ENCODE results near the gene COL23A1. TPM values are rescaled to one million over a fixed set of nuclear protein-coding genes. Genes with fewer than 3 reads are reported as not detected.

The COL23A1 gene
- polyA plus RNA-seq, 3 donors: 5.7 to 8.7 (median 7.7) TPM

DNA sequence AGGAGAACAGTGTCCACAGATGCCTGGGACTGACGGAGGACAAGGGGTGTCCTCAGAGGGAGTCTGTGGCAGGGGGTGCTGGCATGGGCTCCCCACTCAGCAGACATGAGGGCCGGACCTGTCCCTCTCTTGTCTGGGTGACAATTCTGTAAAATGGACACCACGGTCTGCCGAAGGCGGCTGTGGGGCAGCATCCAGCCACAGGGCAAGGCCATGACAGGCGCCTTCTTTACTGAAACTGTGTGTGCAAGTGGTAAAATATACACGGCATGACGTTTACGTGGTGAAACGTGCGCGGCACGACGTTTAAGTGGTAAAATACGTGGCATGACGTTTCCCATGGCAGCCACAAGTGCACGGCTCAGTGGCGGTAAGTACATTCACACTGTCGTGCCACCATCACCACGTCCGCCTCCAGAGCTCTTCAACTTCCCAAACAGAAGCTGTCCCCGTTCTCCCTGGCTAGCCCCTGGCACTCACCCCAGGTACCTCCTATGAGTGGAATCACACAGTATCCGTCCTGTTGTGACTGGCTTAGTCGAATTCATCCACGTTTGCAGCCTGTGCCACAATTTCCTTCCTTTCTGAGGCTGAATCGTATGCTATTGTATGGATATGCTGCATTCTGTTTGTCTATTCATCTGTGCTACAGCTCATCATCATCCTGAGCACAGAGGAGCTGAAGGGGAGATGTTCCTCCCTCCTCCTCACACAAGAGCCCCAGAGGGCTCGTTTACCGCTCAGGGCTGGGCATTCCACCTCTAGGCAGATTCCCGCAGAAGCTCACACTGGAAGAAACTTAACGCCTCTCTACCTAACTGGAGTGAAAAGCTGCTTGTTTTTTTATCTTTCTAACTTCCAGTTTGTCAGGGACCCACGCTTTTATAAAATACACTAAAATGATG lies 52.5 kb downstream of the COL23A1 start:
- no peak for DNase-seq (ENCODE audit: extremely low read depth in 1 of 11, low read depth in 9 of 11, low spot score in 4 of 11)

DNA sequence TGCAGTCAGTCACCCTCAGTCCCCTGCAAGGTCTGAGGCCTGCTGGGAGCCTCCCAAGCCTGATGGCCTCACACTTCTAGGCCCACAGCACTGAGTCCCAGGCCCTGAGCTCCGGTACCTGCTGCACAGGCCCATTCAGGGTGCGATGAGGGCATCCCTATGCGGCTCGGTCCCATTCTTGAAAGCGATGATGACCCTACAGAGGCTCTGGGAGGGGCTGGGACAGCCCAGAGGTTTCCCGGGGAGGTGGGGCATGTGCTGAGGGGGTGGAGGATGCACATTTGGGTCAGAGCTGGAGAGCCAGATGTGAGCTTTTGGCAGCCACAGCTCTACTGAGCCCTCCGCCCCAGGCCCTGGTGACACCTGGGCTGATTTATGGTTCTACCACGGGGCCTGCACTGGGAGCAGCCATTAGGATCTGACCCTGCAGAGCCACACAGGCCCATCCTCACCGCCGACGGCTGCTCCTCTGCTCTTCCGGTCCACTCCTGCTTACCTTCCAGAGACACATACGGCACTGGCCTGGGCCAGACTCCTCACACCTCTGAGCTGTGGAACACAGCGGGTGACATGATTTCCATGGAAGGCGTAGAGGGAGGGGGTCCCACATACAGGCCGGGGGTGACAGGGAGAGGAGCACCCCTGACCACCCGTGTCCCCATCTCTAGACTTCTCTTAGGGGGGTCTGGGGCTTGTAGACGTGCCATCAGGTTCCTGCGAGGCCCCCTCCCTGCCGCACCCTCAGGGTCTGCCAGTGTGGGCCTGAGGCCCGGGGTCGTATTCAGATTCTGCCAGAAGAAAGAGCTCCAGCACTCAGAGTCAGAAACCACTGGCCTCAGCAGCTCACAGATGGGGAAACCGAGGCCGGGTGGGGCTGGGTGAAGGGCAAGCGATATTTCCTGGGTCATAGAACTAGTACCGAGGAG lies 53.4 kb downstream of the COL23A1 start:
- no peak for DNase-seq (ENCODE audit: extremely low read depth in 1 of 11, low read depth in 9 of 11, low spot score in 4 of 11)

DNA sequence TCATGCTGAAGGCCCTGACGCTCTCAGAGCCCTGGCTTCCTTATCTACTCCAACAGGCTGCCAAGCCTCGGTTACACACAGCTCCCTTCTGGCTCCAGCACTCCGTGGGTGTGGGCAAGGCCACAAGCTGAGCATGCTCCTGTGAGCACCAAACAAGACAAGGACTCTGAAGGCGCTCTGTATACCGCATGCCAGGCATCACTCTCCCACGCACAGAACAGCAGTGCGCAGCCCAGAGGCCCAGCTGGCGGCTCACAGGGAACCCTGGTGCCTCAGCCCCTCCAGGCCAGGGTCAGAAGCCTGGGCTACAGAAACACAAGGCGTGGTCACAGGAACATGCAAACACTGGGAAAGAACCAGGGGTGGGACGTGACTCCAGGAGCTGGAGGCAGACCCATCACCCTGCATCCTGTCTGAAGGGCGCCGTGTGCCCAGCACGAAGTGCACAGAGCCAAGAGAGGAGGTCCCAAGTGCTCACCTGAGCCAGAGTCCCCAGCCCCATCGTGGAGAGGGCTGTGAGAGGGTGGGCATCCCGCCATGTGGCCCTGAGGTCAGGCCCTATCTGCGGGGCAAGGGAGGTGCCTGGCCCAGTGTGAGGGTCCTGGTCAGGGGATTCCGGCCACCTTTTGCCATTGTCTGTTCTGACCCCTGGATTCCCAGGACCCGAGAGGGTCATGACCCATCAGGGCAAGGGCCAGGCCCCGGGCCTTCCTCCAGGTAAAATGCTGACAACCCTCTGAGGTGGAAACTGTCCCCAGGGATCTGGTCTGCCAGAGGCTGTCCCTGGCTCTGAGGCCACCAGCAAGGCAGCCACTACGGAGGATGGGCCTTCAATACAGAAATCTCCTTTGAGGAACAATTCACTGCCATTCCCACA lies 54.7 kb downstream of the COL23A1 start:
- DNase-seq (ENCODE audit: extremely low read depth in 1 of 11, low read depth in 9 of 11, low spot score in 4 of 11): no peak

DNA sequence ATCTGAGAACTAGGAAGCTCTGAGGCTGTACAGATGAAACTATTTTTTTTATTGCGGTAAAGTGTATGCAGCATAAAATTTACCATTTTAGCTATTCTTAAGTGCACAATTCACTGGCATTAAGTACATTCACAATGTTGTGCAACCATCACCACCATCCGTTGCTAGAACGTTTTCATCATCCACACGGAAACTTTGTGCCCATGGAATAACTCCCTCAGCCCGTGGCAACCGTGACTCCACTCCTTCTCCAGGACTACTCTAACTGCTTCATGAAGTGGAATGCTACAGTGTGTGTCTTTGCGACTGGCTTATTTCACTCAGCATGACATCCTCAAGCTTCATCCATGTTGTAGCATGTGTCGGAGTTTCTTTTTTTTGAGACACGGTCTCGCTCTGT lies 57.1 kb downstream of the COL23A1 start:
- DNase-seq (ENCODE audit: extremely low read depth in 1 of 11, low read depth in 9 of 11, low spot score in 4 of 11): no peak

DNA sequence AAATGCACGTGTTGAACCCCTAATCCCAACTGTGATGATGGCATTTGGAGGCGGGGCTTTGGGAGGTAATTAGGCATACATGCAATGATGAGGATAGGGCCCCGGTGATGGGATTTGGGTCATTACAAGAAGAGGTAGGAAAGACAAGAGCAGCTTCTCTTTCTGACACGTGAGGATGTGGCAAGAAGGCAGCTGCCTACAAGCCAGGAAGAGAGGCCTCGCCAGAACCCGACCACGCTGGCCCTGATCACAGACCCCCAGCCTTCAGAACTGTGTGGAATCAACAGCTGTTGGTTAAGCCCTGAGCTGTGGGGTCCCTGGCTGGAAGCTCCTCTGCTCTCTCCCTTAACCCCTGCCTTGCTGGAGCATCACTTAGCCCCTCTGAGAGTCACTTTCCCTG lies 57.5 kb downstream of the COL23A1 start:
- no peak for DNase-seq (ENCODE audit: extremely low read depth in 1 of 11, low read depth in 9 of 11, low spot score in 4 of 11)

DNA sequence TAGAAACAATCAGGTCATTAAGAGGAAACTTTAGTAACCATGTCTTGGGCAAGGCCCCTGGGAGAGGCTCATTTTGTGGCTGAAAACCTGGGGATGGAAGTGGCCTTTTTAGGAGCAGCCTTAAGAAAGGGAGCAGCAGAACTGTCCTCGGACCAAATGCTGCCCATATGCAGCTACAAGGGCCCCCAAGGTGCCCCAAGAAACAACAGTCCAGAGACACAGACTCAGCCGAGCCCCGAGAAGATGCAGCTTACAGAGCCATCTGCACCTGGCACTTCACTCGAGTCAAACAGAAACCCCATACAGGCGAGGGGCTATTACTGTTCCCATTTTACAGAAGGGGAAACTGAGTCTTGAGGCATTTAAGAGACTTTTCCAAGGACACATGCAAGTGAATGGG lies 58.0 kb downstream of the COL23A1 start:
- DNase-seq (ENCODE audit: extremely low read depth in 1 of 11, low read depth in 9 of 11, low spot score in 4 of 11): no peak

DNA sequence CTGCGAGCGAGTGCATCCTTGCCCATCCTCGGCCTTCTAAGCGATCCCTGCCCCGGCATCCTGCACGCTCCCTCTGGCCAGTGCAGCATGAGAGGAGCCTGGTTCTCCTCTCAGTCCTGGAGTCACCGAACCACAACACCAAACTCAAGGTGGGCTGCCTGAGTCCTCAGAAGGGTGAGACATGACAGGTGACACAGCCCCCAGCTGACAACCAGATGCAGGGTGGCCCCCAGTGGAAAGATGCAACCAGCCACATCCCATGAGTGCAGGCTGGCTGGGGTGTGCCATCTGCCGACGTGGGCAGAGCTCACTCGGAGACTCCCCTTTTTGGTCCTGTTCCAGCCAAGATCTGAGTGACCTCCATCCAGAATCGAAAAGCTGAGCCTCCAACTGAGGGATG lies 58.4 kb downstream of the COL23A1 start:
- no peak for DNase-seq (ENCODE audit: extremely low read depth in 1 of 11, low read depth in 9 of 11, low spot score in 4 of 11)

DNA sequence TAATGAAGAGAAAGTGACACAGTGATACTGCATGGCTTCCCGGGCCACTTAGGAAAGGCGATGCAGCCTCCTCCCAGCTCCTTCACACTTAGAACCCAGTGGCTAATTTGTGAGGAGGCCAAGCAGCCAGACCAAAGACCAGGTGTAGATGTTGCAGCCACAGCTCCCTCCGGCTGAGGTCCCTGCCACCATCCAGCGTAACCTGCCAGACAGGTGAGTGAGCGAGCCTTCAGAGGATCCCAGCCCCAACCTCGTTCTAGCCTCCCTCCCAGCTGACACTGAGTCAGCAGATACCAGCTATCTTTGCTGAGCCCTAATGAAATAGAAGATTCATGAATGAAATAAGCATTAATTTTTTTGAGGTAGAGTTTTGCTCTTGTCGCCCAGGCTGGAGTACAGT lies 59.7 kb downstream of the COL23A1 start:
- no peak for DNase-seq (ENCODE audit: extremely low read depth in 1 of 11, low read depth in 9 of 11, low spot score in 4 of 11)

DNA sequence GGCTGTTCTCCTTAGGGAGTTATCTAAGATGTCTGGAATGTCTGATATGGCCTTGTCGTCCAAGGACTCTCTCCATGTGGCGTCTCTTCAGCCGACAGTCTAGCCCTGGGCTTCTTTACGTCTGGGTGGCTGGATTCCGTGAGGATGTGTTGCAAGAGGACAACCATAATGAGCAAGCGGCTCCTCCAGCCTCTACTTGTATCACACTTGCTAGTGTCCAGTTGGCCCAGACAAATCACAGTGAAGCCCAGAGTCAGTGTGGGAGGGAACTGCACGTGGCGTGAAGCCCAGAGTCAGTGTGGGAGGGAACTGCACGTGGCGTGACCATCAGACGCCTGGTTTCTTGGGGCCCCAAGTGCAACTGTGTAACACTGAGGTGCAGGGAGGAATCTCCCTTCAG lies 61.1 kb downstream of the COL23A1 start:
- DNase-seq (ENCODE audit: extremely low read depth in 1 of 11, low read depth in 9 of 11, low spot score in 4 of 11): no peak

DNA sequence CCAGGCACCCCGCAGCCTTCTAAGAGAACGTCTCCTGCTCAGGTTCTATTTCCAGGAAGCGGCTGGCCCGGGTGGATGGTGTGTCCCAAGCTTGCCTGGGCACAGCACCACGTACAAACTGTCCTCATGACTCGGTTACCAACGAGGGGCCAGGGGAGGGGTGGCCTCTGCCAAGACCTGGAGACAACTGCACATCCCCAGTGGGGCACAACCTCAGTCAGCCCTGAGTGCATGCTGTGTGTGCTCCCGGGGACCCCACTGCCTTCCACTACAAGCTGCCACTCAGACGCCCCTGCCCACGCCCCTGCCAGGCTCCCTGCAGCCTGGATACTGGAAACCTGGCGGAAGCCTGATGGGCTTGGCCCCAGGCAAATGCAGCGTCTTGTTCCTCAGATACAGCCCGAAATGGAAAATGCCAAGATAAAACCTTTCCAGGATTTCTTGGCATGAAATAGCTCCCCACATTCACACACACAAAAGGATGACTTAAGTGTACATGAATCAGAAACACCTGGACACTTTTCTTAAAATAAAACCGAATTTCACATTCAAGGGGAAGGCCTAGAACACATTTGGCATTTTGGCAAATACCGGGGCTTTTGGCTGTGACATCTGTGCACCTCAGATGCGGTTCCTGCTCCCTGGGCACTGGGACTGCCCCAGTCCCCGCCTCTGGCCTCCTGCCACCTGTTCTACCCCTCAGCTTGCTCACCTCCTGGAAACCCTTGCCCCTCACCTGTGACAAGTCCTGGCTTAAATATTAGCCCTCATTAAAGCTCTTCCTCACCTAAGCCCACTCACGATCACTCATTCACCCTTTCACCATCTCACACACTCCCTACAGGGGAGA lies 62.5 kb downstream of the COL23A1 start:
- DNase-seq (ENCODE audit: extremely low read depth in 1 of 11, low read depth in 9 of 11, low spot score in 4 of 11): no peak

DNA sequence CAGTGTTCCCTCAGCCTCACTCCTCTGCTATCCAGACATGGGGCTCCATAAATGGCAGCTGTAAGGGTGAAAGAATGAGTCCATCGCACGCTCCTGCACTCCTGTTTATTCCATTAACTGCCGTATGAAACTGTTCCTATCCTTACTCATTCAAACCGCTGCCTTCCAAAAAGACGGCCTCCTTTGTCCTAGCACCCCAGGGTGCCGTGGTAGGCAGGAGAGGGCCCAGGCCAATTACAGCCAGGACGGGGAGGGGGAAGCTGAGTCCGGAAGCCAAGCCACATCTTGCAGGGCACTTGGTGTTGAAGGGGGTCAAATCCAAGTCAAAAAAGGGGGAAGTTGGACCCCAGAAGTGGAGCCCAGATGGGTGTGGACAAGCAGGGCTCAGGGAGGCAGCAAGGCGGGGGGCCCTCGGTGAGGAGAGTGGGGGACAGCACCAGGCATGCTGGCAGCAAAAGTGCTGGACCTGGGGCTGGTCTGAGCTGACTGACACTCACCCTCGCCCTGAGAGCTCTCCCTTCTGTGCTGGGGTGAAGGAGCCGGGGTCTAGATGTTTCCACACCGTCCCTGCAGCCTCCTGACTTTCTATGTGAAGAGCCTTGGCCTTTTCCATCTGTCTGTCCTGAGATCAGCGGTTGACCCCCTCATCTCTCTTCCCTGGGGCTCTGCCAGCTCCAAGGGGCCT lies 63.3 kb downstream of the COL23A1 start:
- no peak for DNase-seq (ENCODE audit: extremely low read depth in 1 of 11, low read depth in 9 of 11, low spot score in 4 of 11)

DNA sequence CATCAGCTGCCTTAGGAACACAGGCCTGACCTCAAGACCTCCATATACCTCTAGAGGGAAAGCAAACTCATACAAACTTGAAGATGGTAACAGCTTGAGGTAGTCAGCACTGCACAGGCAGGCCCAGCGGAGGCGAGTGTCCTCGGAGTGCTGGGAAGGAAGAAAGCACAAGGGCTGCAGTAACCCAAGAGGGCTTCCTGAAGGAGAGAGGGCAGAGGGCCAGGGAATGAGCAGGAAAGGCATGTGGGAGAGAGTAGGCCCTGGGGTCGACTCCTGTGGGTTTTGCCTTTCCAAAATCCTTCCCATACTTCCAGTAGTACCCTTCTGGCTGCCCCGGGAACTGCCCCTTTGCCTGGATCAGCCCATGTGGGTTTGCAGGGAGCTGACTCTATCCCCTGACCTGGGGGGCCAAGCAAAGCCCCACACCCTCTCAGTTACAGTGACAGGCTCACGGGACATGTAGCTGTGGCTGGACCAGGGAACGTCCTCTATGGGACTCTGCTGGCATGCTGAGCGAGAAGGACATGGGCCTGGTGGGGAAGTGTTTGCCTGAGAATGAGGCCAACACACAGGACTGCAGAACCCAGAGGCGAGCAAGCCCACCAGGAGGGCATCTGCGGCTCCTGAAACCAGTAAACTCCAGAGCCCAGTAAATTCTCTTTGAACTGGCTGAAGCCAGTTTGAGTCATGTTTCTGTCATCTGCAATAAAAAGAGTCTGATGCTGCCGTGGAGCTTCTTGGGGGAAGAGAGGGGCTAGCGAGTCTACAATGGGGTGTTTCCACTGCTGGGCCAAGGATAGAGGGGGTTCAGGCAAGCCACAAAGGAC lies 64.1 kb downstream of the COL23A1 start:
- no peak for DNase-seq (ENCODE audit: extremely low read depth in 1 of 11, low read depth in 9 of 11, low spot score in 4 of 11)

DNA sequence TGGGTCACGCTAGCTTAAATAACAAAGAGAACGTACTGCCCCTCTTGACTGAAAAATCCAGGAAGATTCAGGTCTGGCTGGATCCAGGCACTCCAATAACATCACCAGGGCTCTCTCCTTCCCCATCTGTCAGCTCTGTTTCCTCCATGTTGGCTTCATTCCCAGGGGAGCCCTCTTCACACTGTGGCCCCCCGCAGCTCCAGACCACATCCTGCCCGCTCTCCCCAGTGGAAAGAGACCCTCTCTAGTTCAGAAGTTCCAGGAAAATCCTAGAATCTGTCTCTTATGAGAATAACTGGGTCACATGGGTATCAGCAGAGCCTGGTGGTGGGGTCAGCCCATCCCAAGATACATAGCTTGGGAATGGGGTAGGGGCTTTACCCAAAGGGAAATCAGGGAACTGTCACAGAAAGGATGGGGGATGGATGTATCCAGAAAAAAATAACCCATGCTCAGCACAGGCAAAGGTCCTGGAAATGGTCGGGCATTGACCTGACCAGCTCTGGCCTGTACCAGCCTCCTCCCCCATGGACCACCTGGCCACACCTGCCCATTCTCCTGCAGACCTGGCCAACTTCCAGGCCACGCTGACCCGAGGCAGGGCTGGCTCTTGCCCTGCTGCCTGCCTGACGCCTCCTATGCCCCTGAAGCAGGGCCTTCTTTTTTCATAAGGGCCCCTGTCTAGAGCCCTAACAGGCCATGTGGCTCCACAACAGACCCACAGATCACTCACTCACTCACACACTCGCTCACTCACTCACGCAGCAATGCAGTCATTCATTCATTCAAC lies 65.9 kb downstream of the COL23A1 start:
- no peak for DNase-seq (ENCODE audit: extremely low read depth in 1 of 11, low read depth in 9 of 11, low spot score in 4 of 11)

DNA sequence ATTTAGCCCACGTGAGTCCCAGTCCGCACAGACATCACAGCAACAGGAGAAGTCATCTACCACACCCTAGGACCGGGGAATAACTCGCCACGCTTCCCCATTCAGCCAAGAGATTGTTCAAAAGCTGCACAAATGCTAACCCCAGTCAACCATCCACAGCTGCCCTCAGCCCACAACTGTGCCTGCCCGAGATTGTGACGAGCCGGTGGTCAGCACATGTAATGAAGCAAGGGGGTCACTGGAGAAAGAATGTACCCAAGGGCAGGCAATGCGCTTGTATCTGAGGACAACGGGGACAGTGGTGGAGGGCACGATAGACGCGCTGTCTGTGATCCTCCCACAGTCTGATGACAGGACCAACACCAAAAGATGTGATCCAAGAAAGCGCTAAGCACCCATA lies 67.8 kb downstream of the COL23A1 start:
- no peak for DNase-seq (ENCODE audit: extremely low read depth in 1 of 11, low read depth in 9 of 11, low spot score in 4 of 11)

DNA sequence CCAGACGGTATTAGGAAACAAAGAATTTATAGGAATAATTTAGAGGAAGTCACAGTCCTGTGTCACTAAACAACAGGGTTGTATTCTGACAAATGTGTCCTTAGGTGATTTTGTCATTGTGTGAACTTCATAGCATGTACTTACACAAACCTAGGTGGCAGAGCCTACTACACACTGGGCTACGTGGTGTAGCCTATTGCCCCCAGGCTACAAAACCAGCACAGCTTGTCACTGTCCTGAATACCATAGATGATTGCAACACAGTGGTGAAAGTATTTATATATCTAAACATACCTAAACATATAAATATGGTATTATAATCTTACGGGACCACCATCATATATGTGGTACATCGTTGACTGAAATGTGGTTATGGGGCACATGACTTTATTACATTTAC lies 69.3 kb downstream of the COL23A1 start:
- no peak for DNase-seq (ENCODE audit: extremely low read depth in 1 of 11, low read depth in 9 of 11, low spot score in 4 of 11)

DNA sequence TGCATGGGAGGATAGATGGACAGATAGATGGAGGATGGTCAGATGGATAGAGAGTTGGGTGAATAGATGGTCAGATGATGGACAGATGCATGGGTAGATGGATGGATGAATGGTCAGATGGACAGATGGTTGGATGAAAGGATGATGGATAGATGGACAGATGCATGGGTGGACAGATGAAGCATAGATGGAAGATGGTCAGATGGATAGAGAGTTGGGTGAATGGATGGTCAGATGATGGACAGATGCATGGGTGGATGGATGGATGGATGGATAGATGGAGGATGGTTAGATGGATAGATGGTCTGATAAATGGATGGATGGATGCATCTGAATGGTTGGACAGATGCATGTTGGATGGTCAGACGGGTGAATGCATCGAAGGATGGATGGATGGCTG lies 70.4 kb downstream of the COL23A1 start:
- DNase-seq (ENCODE audit: extremely low read depth in 1 of 11, low read depth in 9 of 11, low spot score in 4 of 11): no peak
